Measurements from ENCODE around the gene SFTA2. TPM values are rescaled to one million over a fixed set of nuclear protein-coding genes. Genes with fewer than 3 reads are reported as not detected.

SFTA2 gene
- total RNA-seq, 4 donors from 2014 or later = 1.1 TPM; not detected in 3

GRCh38 chr6:30937265-30937664, 5.3 kb upstream of the SFTA2 start:
- TF ChIP-seq POLR2A (IDR thresholded peaks at IDR 0.05) = no peak
- TF ChIP-seq, protein P1, sequence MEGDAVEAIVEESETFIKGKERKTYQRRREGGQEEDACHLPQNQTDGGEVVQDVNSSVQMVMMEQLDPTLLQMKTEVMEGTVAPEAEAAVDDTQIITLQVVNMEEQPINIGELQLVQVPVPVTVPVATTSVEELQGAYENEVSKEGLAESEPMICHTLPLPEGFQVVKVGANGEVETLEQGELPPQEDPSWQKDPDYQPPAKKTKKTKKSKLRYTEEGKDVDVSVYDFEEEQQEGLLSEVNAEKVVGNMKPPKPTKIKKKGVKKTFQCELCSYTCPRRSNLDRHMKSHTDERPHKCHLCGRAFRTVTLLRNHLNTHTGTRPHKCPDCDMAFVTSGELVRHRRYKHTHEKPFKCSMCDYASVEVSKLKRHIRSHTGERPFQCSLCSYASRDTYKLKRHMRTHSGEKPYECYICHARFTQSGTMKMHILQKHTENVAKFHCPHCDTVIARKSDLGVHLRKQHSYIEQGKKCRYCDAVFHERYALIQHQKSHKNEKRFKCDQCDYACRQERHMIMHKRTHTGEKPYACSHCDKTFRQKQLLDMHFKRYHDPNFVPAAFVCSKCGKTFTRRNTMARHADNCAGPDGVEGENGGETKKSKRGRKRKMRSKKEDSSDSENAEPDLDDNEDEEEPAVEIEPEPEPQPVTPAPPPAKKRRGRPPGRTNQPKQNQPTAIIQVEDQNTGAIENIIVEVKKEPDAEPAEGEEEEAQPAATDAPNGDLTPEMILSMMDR (IDR thresholded peaks at IDR 0.05) = no peak
- Histone ChIP-seq H3K27ac (no peak overlapping the region), H3K9me3 (no peaks in the 10 kb centered on the region), H3K4me1 (no peaks in the 10 kb centered on the region), H3K27me3 (no peaks in the 10 kb centered on the region), H3K4me3 (no peak overlapping the region), H3K36me3 (no peaks in the 10 kb centered on the region)
- intact Hi-C loops (cut with DNase I; ENCODE audit: low total_unique reads) = no loop called here
- no peak for DNase-seq

- DNase-seq = no peak
- H3K27ac ChIP-seq = no peak overlapping the region
- no peaks in the 10 kb centered on the region for H3K9me3 ChIP-seq
- TF ChIP-seq, protein P1 (IDR thresholded peaks at IDR 0.05) = no peak
- no peak for TF ChIP-seq POLR2A (IDR thresholded peaks at IDR 0.05)
- H3K4me3 ChIP-seq = no peak overlapping the region
- intact Hi-C loops (cut with DNase I; ENCODE audit: low total_unique reads) = no loop called here
- no peaks in the 10 kb centered on the region for H3K4me1 ChIP-seq
- H3K27me3 ChIP-seq = no peaks in the 10 kb centered on the region
- no peaks in the 10 kb centered on the region for H3K36me3 ChIP-seq
Measured at GRCh38 chr6:30935018-30935417, 3.0 kb upstream of the SFTA2 start.

GRCh38 chr6:30932665-30933365, 845 bp upstream of the SFTA2 start:
- no peak overlapping the region for H3K27ac ChIP-seq
- no peaks in the 10 kb centered on the region for H3K4me1 ChIP-seq
- H3K9me3 ChIP-seq = no peaks in the 10 kb centered on the region
- DNase-seq = no peak
- intact Hi-C loops (cut with DNase I; ENCODE audit: low total_unique reads) = no loop called here
- no peak overlapping the region for H3K4me3 ChIP-seq
- no peaks in the 10 kb centered on the region for H3K36me3 ChIP-seq
- TF ChIP-seq, protein P1 (IDR thresholded peaks at IDR 0.05) = no peak
- H3K27me3 ChIP-seq = no peaks in the 10 kb centered on the region

DNA sequence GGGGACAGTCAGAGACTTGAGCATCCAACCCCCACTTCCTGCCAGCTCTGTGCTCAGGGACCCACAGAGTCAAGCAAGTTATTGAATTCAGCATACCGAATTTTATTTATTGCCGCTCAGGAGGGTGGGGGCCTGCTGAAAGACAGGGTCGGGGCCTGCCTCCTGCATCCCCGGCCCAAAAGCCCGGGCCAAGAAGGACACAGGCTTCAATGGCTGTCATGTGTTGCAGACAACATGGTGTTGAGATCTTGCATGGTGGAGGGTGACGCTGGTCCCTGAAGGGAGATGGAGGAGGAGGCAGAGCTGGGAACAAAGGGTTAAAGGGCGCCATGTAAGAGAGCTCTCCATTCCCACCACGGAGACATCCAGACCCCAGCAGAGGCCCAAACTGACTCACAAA, 698 bp downstream of the SFTA2 start:
- Histone ChIP-seq H3K4me1 (no peaks in the 10 kb centered on the region), H3K27me3 (no peaks in the 10 kb centered on the region), H3K4me3 (no peak overlapping the region), H3K36me3 (no peaks in the 10 kb centered on the region), H3K9me3 (no peaks in the 10 kb centered on the region), H3K27ac (no peak overlapping the region)
- intact Hi-C loops (cut with DNase I; ENCODE audit: low total_unique reads) = no loop called here
- DNase-seq = no peak
- TF ChIP-seq, protein P1 (IDR thresholded peaks at IDR 0.05) = no peak
- no peak for TF ChIP-seq POLR2A (IDR thresholded peaks at IDR 0.05)

DNA sequence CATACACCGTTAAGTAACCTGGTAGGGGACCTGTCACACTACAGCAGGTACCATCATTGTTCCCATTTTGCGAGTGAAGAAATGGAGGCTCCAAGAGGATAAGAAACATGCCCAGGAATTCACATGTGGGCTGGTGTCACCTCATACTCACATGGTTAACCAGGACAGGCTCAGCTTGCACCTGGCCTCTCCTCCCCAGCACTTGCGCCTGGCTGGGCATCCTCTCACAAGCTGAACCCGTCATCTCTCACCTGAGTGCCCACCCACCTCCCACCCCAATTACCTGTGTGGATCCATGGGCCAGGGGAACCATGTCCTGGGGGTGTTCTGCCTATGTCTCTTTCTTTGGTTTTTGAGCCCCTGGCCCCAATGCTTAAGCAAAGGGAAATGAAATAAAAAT, 1.5 kb downstream of the SFTA2 start:
- intact Hi-C loops (cut with DNase I; ENCODE audit: low total_unique reads) = no loop called here
- Histone ChIP-seq H3K27ac (no peak overlapping the region), H3K9me3 (no peaks in the 10 kb centered on the region), H3K36me3 (no peaks in the 10 kb centered on the region), H3K4me3 (no peak overlapping the region), H3K4me1 (no peaks in the 10 kb centered on the region), H3K27me3 (no peaks in the 10 kb centered on the region)
- no peak for DNase-seq
- TF ChIP-seq, protein P1 (IDR thresholded peaks at IDR 0.05) = no peak
- TF ChIP-seq POLR2A (IDR thresholded peaks at IDR 0.05) = no peak

All from uterus (tissue), 4 donors.